Measurements from ENCODE around the gene TDRD10.

TDRD10 gene

DNA sequence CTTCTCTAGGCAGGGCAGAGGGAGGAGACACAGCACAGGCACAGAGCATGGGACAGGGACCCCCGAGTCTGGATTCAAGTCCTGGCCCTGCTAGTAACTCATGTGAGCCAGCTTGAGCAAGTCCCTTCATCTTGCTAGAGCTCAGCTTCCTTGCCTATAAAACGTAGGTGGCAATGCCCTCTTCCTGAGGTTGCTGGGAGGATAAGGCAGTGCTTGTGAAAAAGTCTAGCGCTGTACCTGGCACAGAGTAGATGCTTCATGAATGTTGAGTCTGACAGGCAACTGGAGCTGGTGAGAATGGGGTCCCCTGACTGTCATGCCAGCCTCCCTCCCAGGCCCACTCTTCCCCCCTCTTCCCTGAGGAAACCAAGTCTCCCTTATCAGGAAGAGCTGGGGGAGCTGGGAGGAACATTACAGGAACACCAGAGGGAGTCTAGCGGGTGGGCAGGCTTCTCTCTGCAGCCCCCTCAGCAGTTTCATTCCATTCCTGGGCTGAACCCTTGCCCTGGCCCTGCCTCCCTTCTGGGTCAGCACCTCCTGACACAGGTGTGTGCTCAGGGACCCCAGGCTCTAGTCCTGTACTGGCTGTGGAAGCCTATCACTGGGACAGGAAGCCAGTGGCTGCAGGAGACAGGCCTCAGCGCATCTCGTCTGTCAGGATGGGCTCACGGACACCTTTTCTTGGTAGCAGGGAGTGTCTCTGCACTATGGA is 75.5 kb downstream of the TDRD10 start:
- no peak for DNase-seq (ENCODE audit: low read depth, low spot score)

DNA sequence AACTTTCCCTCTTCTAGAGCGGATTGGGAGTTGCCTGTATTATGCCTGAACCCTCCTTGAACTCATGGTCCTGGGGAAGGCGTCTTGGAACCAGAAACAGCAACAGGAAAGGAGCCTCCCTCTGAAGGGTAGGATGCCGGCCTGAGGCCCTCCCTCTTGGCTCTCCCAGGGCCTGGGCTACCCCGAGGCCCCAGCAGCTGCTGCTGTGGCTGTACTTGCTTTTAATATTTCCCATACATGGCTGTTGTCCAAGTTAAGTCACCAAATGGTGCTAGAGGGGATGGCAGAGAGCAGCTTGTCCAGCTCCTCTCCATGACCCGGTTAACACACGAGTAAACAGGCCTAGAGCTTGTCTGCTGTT is 76.0 kb downstream of the TDRD10 start:
- DNase-seq (ENCODE audit: low read depth, low spot score), result no peak

DNA sequence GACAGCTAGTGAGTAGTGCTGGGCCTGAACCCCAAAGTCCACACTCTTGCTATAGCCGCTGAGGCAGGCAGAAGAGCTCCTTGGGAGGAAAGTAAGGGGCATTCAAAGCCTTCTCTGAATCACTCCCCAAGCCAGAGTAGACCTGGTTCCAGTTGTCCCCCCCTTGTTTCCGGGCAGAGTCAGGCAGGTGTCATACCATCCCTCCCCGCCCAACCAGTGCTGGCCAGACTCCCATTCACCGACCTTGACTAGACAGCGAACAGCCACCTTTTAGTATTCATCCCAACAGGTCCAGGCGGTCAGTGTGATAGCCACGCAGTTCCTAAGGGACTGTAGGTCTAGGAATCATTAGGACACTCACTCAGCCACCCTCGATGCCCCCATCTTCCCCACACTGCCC is 77.4 kb downstream of the TDRD10 start:
- no peak for DNase-seq (ENCODE audit: low read depth, low spot score)

DNA sequence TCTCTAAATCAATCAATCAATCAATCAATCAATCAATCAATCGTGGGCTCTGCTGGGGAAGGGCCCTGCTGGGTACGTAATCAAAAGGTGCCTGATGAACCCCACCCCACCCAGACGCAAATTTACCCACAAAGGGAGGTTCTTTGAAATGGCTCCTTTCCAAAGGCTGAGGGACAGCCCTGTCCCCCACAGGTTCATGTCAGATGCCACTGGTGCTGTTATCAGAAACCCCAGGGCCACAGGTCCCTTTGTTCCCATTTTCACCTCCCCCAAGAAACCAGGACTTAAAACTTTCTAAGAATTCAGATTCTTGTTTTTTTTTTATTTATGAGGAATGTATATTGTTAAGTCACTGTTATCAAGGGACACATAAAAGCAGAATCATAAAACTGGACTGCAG is 79.7 kb downstream of the TDRD10 start:
- DNase-seq (ENCODE audit: low read depth, low spot score), result no peak

DNA sequence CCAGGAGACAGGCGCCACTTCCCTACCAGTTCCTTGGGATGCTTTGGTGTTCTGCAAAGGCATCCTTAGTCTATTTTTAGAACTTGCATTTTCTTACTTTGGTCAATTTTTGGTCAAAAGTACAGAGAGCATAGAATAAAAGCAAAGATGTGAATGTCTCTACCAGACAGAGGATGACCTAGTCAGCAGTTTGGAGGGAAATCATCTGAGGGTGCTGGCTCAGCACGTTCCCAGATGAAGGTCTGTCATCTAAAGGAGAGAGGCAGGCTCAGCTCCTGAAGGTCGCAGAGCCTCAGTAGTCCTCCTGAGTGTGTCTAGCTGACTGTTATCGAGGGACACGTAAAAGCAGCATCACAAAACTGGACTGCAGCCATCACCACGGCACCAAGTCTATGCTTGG is 80.9 kb downstream of the TDRD10 start:
- no peak for DNase-seq (ENCODE audit: low read depth, low spot score)

DNA sequence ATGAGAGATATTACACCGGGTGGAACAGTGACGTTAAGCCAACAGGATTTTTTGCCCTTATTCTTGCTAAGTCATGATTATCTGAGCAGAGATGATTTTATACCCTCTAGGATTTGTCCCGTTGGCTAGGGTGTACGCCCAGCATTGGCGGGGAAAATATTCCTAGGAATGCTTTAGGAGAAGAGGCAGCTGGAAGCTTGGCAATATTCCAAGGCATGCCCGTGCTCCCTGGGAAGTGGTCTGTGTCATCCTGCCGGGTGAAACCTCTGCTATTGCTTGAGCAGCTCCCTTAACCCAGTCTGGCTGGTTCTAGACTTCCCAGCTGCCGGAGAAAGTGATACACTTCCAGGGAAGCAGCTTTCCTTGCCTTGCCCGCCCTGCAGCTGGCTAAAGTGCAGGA is 81.8 kb downstream of the TDRD10 start:
- DNase-seq (ENCODE audit: low read depth, low spot score), result no peak

DNA sequence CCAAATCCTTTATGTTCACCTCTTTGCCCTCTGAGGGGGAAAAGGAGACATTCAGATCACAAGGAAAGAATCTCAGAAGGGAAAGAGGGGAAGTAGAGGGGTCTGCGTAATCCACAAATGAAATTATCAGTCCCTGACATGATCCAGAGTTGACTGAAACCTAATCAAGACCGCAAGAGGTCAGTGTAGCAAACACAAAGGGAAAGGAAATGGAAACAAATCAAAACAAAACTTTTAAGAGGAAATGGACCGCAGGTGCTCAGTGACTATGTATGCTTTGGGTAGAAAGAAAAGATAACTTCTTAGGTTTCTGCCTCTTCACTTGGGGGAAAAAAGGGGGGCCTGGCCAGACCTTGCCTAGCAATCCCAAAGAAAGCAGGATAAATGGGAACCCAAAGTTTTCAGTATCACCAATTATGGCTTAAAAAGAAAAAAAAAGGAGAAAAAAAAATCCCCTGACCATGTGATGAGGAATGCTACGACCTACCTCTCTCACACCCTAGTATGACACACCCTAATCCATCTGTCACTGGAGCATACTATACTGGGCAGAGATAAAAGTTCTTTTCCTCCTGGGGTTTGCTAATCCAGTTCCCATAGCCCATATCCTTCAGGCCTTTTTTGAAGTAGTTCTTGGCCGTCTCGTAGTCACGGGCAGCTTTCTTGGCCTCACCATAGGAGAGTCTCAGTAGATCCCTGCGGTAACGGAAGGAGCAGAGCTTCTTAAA is 82.4 kb downstream of the TDRD10 start:
- DNase-seq (ENCODE audit: low read depth, low spot score), result no peak

DNA sequence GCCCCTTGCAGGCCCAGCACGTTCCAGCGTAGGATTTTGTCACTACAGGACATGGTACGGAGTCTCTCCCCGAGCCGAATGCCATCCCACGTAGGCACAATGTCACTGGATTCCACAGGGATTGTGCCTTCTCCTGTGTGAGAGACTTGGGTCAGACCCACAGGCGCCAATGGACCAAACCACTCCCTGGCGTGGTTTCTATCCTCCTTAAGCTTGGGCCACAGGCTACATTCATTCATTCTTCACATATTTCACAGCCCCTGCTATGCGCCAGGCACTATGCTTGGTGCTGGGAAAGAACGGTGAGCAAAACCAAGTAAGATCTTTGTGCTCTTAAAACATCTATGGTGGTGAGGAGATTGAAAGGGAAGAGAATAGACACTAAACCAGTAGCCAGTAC is 84.2 kb downstream of the TDRD10 start:
- DNase-seq (ENCODE audit: low read depth, low spot score), result no peak

DNA sequence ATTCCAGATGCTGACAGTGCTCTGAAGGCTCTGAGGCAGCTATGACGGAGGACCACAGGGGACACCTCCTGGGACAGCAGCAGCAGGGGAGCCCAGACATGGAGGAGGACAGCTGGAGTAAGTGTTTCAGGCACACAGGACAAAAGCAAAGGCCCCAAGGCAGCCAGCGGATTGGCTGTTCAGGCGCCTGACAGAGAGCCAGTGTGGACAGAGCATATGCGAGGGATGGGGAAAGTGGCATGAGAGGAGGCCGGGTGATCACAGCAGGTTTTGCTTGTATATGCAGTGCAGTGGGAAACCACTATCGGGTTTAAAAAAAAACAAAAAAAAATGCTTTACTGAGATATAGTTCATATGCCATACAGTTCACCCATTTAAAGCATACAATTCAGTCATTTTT is 84.6 kb downstream of the TDRD10 start:
- DNase-seq (ENCODE audit: low read depth, low spot score), result no peak

DNA sequence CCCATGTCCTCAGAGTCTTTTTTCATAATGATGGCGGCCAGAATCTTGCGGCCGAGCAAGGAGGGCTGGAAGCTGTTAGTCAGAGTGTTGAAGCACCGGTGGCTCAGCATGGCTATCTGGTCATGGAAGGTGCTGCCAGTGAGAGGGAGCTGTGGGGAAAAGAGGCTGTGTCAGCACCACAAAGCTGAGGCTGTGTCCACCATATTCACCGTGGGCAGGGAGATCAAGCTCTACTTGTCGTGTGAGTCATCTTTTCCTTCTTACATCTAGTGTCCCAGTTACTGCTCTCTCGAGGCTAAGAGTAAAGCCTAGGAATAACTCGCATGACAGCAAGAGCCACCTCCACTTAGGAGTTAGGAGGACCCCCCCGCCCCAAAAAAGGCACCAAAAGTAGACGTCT is 87.8 kb downstream of the TDRD10 start:
- no peak for DNase-seq (ENCODE audit: low read depth, low spot score)

DNA sequence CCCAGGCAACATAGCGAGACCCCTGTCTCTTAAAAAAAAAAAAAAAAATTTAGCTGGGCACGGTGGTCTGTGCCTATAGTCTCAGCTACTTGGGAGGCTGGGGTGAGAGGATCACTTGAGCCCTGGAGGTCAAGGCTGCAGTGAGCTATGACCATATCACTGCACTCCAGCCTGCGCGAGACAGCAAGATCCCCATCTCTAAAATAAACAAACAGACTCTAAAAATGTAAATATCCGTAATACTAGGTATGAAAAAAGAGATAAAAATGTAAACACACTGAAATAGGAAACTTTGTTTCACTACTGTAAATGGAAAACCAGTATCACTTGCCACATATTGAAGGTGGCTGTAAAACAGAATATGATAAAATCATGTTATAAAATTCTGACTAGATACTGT is 88.7 kb downstream of the TDRD10 start:
- DNase-seq (ENCODE audit: low read depth, low spot score), result no peak

DNA sequence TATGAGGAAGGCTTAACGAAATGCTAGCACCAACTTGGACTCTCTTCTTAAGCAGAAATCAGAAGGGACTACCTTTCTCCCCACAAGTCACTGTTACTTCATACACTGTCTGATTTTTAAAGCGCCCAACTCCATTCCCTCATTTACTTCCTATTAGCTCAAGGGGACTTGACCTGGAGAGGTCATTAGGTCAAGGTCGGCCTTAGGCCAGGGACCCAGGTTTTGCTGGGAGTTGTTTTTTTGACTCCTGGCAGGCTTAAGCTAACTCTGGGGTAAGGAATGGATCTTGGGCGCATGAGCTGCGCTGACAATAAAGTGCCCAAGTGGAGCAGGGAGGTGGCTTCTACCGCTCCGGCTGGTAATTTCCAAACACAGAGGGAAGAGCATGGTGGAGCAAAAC is 89.2 kb downstream of the TDRD10 start:
- no peak for DNase-seq (ENCODE audit: low read depth, low spot score)

DNA sequence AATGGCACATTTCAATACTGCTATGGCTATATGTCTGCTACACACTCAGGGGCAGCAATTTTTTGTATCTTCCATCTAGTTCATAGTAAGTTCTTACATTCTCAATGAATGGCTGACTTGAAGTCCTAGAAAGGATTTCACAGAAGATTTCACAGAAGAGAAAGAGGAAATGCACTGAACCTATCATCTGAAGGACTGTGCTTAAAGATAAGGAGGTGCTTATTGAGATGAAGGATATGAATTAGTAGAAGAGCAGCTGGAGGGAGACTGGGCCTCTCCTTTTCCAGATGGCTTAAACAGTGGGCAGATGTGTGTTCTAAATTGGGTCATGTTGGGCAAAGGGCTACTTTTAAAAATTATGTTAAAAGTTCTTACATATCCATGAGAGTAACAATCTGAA is 91.4 kb downstream of the TDRD10 start:
- DNase-seq (ENCODE audit: low read depth, low spot score), result no peak

DNA sequence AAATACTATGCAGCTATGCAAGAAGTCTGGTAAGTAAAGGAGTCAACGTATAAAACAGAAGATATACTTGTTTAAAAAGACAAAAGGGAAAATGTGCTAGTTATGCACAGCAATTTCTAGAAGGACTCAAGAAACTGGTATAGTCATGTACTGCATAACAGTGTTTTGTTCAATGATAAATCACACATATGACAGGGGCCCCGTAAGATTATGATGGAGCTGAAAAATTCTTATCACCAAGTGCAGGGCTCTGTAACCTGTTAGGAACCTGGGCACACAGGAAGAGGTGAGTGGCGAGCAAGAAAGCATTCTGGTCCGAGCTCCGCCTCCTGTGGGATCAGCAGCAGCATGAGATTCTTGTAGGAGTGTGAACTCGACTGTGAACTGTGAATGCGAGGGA is 92.8 kb downstream of the TDRD10 start:
- no peak for DNase-seq (ENCODE audit: low read depth, low spot score)

DNA sequence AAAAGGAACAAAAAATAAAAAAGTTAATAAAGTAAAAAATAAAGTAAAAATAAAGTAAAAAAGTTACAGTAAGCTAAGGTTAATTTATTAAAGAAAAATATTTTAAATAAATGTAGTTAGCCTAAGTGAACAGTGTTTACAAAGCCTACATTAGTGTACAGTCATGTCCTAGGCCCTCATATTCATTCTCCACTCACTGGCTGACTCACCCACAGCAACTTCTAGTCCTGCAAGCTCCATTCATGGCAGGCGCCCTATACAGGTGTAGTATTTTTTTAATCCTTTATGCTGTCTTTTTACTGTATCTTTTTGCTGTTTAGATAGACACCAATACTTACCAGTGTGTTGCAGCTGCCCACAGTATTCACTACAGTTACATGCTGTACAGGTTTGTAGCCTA is 93.6 kb downstream of the TDRD10 start:
- no peak for DNase-seq (ENCODE audit: low read depth, low spot score)
